HG03521 (cell line): ENCODE measurements around the gene MFSD11.
"Not testable (repeated sequence)": the region's sequence is repeated elsewhere in the genome, so short reads cannot be mapped to it uniquely, and the experiment has no call there.

Experiments used
- ATAC-seq: cut with Tn5 transposase; IDR thresholded peaks from one replicate; pipeline ENCODE4 v1.9.1; 2021; ENCODE audit warnings: mild to moderate bottlenecking, moderate library complexity; ENCODE audit not compliant: unreplicated experiment

MFSD11 gene

DNA sequence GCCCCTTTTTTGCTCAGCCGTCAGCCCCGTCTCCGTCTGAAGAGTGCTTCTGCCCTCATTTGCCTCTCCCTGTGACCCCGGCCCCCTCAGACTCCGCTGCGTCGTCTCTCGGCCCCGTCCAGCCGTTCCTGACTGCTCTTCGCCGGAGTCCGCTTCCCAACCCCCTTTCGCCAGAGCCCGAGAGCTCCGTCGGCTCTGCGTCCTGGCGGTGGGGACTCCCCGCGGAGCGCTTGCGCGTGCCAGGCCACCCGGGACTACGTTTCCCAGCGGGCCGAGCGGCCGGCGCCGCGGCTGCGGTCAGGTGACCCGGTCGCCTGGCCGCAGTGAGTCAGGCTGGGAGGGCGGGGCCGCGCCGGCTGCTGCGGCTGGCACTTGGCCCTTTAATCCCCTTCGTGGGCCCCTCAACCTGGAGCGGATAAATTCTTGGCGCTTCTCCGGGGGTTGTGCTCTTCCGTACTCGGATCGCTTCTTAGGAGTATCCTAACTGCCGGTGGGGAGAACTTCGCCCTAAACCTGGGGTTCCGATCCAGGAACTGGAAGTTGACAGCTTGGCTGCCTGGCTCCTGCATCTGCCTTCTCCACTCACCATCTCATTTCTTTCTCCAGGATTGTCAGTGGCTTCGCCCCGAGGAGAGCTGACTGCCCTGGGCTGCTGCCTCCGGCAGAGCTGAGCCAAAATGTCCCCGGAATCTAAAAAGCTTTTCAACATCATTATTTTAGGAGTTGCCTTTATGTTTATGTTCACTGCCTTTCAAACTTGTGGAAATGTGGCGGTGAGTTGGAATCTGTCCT, at the start of gene MFSD11:
MFSD11 (plus strand) TSS at position 444 of the 792 bp plus-strand sequence; CDS start at position 678, 234 bp downstream.
- peak; percentile 50 for ATAC-seq

DNA sequence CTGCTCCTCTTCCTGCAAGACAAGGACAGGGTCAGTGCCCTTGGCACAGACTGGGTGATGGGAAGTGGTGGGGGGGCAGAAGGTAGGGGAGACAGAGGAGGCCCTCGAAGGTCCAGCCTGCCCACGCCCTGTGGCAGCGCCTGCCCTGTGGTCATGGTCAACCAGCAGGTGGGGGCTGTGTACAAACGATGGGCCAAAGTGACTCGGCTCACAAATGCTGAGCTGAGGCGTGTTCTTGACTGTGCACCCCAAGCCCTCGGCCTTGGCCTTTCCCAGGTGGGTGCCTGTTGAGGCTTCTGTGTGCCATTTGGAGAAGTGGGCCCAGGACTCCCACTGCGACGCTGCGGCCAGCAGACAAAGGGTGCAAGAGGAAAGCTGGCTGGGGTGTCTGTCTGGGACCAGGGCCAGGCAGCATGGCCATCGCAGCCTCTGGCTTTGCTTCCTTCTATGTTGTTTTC, 49.7 kb upstream of the MFSD11 start:
- no peak for ATAC-seq

DNA sequence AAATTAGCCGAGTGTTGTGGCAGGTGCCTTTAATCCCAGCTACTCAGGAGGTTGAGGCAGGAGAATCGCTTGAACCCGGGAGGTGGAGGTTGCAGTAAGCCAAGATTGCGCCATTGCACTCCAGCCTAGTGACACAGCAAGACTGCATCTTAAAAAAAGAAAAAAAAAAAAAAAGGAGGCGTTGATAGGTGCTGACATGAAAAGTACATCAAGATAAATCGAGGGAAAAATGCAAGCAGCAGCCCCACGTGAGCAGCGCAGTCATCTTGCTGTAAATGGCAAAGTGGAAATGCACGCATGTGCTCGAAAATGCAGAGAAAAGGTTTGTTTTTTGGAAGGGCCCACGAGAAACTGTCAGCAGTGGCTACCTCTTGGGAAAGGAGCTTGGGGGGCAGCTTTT, 48.1 kb upstream of the MFSD11 start:
- no peak for ATAC-seq

DNA sequence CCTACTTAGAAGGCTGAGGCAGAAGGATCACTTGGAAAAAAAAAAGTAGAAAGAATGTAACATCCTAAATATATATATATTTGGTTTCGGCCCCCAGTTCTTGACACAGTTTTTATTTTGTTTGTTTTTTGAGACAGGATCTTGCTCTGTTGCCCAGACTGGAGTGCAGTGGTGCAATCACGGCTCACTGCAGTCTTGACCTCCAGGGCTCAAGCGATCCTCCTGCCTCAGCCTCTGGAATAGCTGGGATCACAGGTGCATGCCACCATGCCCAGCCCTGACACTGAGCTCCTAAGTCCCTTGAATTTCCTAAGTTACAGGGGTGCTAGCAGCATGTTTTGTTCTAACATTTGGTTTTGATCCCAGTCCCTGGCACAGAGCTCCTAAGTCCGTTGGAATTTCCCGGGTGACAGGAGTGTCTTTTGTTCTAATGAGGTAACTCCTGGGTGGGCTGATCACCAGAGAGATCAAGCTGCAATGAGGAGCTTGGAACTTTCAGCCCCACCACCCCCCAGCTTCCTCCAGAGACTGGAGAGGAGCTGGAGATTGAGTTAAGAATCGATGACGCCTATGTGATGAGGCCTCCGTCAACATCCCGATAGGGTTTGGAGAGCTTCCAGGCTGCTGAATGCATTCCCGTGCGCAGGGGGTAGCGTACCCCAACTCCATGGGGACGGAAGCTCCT, 47.2 kb upstream of the MFSD11 start:
- ATAC-seq, result no peak

DNA sequence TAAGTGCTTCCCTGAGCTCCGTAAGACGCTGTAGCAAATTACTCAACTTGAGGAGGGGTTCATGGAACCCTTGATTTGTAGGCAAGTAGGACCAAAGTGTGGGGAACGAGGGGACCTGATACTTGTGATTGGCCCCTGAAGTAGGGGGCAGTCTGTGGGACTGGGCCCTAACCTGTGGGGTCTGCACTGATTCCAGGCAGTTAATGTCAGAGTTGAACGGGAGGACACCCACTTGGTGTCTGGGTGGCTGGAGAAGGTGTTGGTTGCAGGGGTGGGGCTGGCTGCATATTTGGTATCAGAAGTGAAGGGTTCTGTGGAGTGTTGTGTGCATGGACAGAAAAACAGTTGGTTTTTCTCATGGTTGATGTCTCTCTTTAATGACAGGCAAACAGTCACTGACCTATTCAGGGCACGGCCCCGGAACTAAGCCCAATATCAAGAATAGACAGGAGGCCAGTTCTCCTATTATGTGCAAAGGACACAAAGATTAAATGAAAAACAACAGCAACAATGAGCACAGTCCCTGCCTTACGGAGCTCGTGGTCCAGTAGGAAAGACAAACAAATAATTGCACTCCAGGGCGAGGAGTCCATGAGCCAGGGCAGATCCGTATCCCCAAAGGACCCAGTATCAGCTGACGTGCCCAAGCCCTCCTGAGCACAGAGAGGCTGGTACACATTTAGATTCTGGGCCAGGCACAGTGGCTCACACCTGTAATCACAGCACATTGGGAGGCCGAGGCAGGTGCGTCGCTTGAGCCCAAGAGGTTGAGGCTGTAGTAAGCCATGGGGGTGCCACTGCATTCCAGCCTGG, 46.3 kb upstream of the MFSD11 start:
- no peak for ATAC-seq

DNA sequence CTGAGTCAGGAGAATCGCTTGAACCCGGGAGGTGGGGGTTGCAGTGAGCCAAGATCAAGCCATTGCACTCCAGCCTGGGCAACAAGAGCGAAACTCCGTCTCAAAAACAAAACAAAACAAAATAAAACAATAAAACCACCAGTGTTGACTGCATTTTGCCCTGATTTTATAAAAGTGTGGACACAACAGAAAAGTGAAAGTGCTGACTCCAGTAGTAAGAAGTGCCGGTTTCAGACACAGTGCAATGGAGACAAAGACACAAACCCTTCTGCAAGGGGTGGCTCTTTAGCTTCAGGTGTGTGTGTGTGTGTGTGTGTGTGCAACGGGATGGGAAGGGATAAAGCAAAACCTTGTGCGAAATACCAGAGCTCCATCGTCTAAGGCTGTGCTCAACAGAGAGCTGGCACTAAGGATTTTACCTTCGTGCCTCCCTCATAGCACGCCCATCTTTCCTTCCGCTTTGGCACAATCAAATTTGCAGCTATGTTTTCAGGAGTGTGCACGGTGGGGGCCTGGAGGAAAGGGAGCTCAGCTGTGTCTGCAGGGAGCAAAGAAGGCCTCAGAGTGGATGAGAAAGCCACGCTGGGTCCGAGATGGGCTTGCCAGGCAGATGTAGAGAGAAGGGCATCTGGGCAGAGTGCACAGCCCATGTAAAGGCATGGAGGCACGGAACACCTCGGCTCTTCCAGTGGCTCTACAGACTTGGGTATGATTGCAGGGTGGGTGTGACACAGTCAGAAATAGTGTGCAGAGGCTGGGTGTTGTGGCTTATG, 42.7 kb upstream of the MFSD11 start:
- ATAC-seq, result no peak

DNA sequence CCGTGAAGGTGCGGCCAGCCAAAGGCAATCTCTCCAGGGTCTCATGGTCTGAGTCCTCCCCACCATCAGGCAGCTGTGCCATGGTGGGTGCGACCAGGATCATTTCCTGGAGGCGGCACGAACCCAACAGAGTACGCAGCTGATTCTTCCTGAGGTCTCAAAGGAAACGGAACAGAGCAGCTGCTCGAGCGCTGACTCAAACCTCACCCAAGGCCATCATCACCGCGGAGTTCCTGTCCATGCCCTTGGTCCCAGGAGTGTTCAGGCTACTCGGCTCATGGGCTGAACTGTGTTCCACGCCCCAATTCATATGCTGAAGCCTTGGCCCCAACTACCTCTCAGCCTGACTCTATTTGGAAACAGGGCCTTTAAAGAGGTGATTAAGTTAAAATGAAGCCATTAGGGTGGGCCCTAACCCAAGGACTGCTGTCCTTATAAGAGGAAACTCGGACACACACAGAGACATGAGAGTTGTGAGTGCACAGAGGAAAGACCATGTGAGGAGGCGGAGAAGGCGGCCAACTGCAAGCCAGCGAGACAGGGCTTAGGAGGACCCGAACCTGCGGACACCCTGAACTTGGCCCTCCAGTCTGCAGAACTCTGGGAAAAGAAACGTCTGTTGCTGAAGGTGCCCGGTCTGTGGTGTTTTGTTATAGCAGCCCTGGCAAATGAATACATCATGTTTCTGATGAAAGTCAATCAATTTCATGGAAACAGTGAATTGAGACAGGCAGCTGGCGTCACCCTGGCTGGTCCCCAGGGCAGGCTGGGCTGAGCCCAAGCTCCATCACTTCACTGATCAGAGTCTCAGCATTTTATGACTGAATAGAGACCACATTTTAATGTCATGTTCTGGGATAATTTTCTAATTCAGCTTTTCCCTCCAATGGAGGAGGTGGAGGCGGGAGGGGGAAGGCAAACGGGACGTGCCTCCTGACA, 40.9 kb upstream of the MFSD11 start:
- no peak for ATAC-seq

DNA sequence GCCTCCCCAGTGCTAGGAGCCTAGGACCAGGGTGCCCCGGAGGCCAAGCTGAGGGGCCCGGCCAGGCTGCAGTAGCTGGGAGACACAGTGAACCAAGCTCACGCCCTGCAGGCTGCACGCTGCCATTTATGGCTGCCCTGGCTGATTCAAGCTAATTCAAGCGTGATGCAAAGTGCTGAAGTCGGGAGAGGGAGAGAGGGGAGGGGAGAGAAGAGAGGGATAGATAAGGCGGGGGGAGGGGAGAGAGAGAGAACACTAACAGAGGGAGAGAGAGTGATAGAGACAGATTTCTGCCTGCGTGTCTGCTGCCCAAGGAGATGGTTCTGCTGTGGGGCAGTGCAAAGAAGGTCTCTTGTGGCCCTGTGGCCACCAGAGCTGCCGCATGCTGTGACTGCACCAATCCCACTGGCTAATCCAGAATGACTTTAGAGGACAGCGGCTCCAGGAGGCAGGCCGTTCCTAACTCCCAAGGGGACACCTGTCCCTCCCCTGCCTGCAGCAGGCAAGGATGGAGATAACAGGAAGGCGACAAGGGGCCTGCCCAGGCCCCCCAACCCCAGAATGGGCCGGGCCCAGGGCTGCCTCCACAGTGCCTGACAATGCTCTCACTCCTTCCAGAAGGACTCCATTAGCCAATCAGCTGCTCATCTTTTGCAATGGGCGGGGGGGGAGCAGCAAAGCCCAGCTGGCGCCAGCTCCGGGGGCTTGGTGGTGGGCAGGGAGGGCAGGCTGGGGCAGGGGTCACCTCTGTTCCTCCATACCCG, 40.0 kb upstream of the MFSD11 start:
- no peak for ATAC-seq

DNA sequence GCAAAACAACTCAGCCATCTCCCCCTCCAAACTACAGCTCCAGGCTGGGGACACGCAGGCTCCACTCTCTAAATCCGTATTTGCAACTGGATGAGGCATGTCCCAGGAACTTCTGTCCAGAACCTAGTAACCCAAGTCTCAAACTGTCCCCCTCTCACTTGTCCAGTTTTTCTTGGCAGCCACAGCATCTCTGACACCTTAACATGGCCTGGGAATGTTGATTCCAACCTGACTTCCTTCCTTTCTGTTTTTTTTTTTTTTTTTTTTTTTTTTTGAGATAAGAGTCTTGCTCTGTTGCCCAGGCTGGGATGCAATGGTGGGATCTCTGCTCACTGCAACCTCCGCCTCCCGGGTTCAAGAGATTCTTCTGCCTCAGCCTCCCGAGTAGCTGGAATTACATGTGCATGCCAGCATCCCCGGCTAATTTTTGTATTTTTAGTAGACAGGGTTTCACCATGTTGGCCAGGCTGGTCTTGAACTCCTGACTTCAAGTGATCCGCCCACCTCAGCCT, 39.4 kb upstream of the MFSD11 start:
- not testable (repeated sequence) for ATAC-seq

DNA sequence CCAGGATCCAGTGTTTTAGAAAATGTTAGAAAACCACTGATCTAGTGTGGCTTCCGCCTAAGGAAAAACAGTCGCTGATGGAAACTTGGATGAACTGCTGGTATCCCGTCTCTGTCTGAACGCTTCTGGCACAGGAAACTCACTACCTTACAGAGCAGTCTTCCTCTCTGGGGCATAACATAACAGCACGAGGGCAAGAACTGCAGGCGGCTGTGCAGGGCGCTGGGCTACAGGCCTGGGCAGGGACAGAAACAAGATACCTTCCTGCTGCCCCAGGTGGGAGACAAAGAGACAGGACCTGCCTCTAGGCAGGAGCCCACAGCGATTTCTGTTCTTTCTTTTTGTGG, 37.7 kb upstream of the MFSD11 start:
- ATAC-seq, result no peak

DNA sequence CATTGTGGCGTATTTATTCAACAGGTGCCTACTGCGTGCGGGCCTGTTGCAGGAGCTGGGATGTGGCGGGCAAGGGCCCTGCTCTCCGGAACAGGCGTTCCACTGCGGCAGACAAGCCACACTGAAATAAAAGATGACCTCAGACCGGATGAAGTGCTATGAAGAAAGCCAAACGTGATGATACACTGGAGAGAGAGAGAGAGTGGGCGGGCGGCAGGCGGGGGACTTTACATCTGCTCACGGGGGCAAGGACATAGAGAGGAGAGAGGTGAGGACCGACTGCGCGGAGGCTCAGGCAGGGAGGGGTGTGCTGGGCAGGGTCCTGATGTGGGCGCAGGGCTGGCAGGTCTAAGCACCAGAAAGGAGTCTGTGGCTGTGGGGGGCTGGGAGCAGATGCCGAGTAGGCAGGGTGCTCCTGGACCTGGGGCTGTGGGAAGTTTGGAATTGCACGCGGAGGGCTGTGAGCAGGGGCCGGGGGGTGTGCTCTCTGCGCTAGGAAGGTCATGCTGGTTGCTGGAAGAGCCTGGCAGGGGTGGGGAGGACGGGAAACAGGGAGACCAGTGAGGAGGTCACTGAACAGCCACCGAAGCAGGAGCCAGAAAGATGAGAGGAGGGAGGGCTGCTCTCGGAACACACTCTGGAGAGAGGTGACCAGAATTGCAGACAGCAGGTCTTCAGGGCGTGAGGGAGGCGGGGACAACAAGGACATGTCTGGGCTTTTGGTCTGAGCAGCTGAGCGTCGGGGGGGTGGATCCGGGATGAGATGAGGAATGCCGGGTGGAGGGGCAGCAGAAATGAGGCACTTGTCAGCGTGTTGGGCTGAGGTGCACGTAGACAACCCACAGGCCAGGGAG, 37.1 kb upstream of the MFSD11 start:
- no peak for ATAC-seq

DNA sequence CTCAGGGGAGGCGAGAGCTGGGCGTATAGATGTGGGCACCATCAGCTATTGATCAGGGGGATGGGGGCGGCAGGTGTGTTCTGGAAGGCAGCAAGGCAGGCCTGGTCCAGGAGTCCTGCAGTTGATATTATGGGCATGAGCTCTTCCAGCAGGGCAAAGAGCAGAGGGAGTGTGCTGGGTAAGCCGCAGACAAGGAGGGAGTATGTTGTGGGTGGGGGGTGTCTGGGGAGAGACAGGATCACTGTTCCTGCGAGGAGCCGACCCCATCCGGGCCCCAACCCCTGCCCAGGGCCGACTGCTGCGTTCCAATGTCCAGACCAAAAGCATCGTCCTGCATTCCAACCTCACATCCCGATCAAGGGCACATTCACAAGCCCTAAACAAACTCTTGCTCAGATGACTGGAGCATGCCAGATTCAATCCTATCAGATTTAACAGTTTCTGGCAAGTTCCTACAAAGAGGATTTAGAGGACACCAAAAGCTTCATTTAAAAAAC, 36.4 kb upstream of the MFSD11 start:
- no peak for ATAC-seq

DNA sequence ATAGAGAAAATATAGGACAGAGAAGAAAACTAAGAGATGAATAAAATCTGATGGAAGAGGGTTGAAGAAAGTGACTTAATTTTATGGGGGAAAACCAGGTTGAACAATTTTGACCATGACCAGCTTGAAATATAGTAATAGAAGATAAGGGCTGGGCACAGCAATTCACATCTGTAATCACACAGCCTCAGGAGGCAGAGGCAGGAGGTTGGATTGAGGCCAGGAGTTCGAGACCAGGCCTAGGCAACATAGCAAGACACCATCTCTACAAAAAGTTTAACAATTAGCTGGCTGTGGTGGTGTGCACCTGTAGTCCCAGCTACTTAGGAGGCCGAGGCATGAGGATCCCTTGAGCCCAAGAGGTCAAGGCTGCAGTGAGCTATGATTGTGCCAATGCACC, 35.8 kb upstream of the MFSD11 start:
- ATAC-seq, result no peak

DNA sequence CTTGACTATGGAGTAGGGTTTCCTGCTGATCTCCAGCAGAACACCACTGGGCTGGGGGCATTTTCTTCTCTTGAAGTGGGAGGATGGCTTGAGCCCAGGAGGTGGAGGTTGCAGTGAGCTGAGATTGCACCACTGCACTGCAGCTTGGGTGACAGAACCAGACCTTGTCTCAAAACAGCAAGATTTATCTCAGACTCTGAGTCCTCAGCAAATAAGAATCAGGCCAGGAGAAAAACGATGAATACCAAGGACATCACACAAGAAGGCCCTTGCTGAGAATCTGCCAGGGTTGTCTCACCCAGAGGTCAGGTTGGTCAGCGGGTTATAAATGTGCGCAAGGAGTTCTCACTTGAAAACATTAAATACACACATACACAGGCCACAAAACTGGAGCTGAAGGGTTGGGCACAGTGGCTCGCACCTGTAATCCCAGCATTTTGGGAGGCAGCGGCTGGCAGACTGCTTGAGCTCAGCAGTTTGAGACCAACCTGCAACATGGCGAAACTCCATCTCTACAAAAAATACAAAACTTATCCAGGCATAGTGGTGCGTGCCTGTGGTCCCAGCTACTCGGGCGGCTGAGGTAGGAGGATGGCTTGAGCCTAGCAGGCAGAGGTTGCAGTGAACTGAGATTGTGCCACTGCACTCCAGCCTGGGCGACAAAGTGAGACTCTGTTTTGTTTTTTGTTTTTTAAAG, 34.8 kb upstream of the MFSD11 start:
- no peak for ATAC-seq

DNA sequence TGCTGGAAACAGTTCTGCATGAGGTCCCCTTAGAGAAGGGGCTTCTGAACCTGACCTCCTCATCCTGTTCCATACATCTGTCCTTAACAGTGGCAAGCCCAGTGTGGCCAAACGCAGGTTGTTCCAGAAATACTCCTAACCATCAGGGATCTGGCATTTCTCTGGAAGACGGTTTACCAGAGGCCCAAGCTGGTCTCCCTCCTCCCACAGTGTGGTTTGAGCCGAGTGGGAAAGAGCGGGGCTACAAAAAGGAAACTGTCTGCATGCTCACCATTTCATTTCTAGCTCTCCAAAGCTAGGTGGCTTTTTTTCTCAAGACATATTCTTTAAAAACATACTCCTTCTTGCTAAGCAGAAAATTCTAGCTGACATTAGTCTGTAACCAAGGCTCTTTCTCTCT, 33.1 kb upstream of the MFSD11 start:
- ATAC-seq, result no peak

DNA sequence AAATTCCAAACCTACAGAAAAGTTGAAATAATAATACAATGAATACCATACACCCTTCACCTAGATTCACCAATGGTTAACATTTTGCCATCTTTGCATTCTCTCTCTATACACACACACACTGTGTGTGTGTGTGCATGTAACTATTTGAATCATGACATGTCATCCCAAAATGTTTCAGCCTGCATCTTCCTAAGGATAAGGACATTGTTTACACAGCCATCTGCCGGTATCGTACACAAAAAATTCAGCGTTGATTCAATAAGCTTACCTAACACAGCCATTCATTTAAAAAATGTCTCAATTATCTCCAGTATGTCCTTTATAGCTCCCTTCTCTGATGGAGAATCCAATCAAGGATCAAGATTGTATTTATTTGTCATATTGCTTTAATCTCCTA, 31.1 kb upstream of the MFSD11 start:
- ATAC-seq, result no peak
